Activated CD4-positive, alpha-beta memory T cell treated with anti-CD3 and anti-CD28 coated beads for 36 hours (primary cell): Measurements from ENCODE around the gene ARHGAP21. TPM values are rescaled to one million over a fixed set of nuclear protein-coding genes. Genes with fewer than 3 reads are reported as not detected.

Experiments used
- CTCF ChIA-PET: fragments of 350-600 bp; sonication (Branson Sonifier 250); formaldehyde crosslinking; loops from one replicate; lab custom pipeline; 2021; ENCODE audit warnings: antibody characterized with exemption, inconsistent platforms; lab: Charles Lee
- POLR2A ChIA-PET: fragments of 350-600 bp; sonication (Branson Sonifier 250); formaldehyde crosslinking; loops from one replicate; lab custom pipeline; 2021; ENCODE audit warnings: antibody characterized with exemption; lab: Charles Lee
- DNase-seq: peaks from one replicate; pipeline ENCODE4 v3.0.0-alpha.2; 2020
- H3K27ac Mint-ChIP-seq: one replicate; pipeline ENCODE4 v1.8.0; 2021; ENCODE audit warnings: mixed read lengths
- H3K27me3 Mint-ChIP-seq: one replicate; pipeline ENCODE4 v1.8.0; 2021; ENCODE audit warnings: mixed read lengths
- H3K36me3 Mint-ChIP-seq: one replicate; pipeline ENCODE4 v1.8.0; 2021; ENCODE audit warnings: mixed read lengths
- H3K4me1 Mint-ChIP-seq: one replicate; pipeline ENCODE4 v1.8.0; 2021; ENCODE audit warnings: low read depth, mixed read lengths
- H3K4me3 Mint-ChIP-seq: one replicate; pipeline ENCODE4 v1.8.0; 2021; ENCODE audit warnings: mild to moderate bottlenecking, mixed read lengths
- H3K9me3 Mint-ChIP-seq: one replicate; pipeline ENCODE4 v1.8.0; 2021; ENCODE audit warnings: mixed read lengths
- intact Hi-C: fragments of 100-400 bp; cut with micrococcal nuclease; formaldehyde crosslinking; loops from one replicate; pipeline ENCODE4 v1.15.1; 2023
- total RNA-seq, 2 experiments: library from RNA; stranded (reverse); gene quantifications; one replicate each; pipeline ENCODE4 v1.2.3, GENCODE V29; 2021

ARHGAP21 gene
- total RNA-seq, 2 experiments from 2014 or later: 24.6 to 28.7 TPM

DNA sequence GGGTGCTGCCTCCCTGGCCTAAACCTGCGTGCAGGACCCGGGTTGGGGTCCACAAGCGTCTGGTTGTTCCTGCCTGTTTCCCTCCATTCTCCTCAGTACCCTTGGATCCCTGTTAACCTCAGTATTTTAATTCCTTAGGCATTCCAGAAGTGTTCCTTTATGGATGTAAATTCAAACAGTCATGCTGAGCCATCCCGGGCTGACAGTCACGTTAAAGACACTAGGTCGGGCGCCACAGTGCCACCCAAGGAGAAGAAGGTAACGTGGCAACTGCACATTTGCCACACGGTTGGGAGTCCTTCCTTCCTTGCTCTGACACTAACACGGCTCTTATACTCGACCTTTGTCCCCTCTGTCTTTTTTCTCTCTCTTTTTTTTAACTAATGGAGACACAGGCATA, 187.1 kb downstream of the ARHGAP21 start:
- Mint-ChIP-seq H3K27ac (no peak overlapping the region), H3K4me3 (no peak overlapping the region), H3K27me3 (no peaks in the 10 kb centered on the region), H3K4me1 (no peaks in the 10 kb centered on the region), H3K36me3 (no peaks in the 10 kb centered on the region), H3K9me3 (no peaks in the 10 kb centered on the region)
- ChIA-PET CTCF (no interaction called here), POLR2A (no interaction called here)
- no peak for DNase-seq
- intact Hi-C loops: no loop called here

DNA sequence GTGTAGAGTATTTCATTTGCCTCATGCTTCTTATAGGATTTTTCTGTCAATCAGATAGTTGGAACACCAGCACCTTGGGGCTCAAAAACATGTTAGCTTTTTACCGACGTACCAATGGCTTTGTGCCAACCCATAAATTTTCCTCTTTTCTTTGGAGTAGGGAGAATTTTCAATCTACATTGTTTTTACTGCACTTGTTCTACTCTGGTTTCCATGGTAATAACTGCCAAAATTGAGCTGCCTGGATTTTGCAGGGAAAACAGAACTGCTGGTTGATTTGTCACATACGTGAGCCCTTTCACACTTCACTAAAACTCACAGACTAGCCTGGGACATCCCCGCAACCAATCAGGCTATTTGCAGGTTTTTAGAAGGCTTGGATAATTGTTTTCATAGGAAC, 189.7 kb downstream of the ARHGAP21 start:
- H3K4me3 Mint-ChIP-seq: no peak overlapping the region
- DNase-seq: no peak
- H3K27ac Mint-ChIP-seq: no peak overlapping the region

More for the DNA sequence above, 189.7 kb downstream of the ARHGAP21 start:
- H3K27me3 Mint-ChIP-seq: peaks cover 1% of the 10 kb centered on the region
- intact Hi-C loops: no loop called here
- H3K4me1 Mint-ChIP-seq: no peaks in the 10 kb centered on the region
- H3K9me3 Mint-ChIP-seq: no peaks in the 10 kb centered on the region
- POLR2A ChIA-PET: no interaction called here
- no peaks in the 10 kb centered on the region for H3K36me3 Mint-ChIP-seq
- CTCF ChIA-PET: interaction anchor here (0.7 kb wide), 2 partner anchors 14 to 18 kb away, joined by 3 read pairs; no protein-coding TSS in a partner anchor

Other genes starting within 250 kb of the ARHGAP21 start
- under 1 TPM; 0.36 to 0.41 TPM for gene PRTFDC1, start 228.7 kb upstream of the ARHGAP21 start, total RNA-seq